ENCODE results near the gene KLHL3. TPM values are rescaled to one million over a fixed set of nuclear protein-coding genes. Genes with fewer than 3 reads are reported as not detected.
A peak's percentile ranks its signal among the peaks of the same experiment; 100 is the strongest.

The KLHL3 gene
- total RNA-seq, 1 donor from 2014 or later = 8.9 TPM

DNA sequence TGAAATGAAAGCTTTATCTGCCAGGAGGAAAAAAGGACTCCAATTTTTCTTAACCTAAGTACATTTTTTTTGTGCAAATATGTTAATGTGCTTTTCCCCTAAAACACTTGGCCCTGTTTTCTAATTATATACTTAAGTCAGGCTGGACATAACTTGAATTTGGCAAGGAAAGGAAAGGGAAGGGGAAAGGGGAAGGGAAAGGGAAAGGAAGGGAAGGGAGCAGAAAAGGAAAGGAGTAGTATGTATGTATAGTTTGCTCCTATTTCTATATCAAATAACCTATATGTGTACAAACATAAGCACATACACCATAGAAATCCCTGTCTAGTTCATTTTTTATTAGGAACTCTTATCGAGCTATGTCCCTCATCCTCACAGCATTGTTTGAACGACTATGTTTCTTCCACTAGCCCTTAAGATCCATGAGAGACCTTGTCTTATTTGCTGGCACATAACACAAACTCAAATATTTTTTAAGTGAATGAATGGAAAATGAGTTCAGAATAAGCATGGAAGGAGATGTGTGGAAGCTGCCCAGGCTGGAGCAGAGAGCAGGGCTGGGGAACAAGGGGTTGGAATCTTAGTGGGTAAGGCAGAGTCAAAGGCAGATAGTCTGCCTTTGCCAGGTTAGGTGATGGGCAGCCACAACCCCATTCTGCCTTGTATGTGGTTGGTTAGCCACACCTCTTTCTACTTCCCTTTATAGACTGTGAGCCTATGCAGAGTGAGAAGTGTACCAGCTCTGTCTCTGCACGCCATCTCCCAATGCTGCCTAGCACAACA is 70.0 kb downstream of the KLHL3 start:
- Histone ChIP-seq H3K9me3 (ENCODE audit: insufficient read depth, low read depth, low read length) (no peaks in the 10 kb centered on the region), H3K27ac (ENCODE audit: low read depth, low read length) (no peak overlapping the region), H3K79me2 (ENCODE audit: insufficient read depth, low read length) (no peaks in the 10 kb centered on the region), H3K27me3 (ENCODE audit: insufficient read depth, low read length) (no peaks in the 10 kb centered on the region), H3K9ac (ENCODE audit: low read length) (no peak overlapping the region), H3K4me1 (ENCODE audit: insufficient read depth, low read length) (no peaks in the 10 kb centered on the region), H3K4me2 (ENCODE audit: low read length) (peak overlapping the region; percentile 0), H4K20me1 (ENCODE audit: insufficient read depth, low read length) (no peaks in the 10 kb centered on the region), H2AFZ (ENCODE audit: low read depth, low read length) (no peak overlapping the region), H3K36me3 (ENCODE audit: insufficient read depth, low read length) (no peaks in the 10 kb centered on the region), H3K4me3 (ENCODE audit: insufficient read depth, low read depth, low read length) (no peak overlapping the region)
- H3K9me3 Mint-ChIP-seq (ENCODE audit: unreplicated experiment) = peaks cover 3% of the 10 kb centered on the region
- no peak for FAIRE-seq
- H3K27ac Mint-ChIP-seq (ENCODE audit: unreplicated experiment) = no peak overlapping the region
- H3K4me1 Mint-ChIP-seq (ENCODE audit: low read depth, unreplicated experiment) = peaks cover 13% of the 10 kb centered on the region
- H3K27me3 Mint-ChIP-seq (ENCODE audit: low read depth, unreplicated experiment) = no peaks in the 10 kb centered on the region
- peaks cover 5% of the 10 kb centered on the region for H3K36me3 Mint-ChIP-seq (ENCODE audit: low read depth, unreplicated experiment)
- DNase-seq (ENCODE audit: low read depth) = peak; percentile 4
- no peak for TF ChIP-seq EZH2 (IDR thresholded peaks at IDR 0.05; ENCODE audit: insufficient read depth, low read length)
- H3K4me3 Mint-ChIP-seq (ENCODE audit: unreplicated experiment) = no peak overlapping the region

DNA sequence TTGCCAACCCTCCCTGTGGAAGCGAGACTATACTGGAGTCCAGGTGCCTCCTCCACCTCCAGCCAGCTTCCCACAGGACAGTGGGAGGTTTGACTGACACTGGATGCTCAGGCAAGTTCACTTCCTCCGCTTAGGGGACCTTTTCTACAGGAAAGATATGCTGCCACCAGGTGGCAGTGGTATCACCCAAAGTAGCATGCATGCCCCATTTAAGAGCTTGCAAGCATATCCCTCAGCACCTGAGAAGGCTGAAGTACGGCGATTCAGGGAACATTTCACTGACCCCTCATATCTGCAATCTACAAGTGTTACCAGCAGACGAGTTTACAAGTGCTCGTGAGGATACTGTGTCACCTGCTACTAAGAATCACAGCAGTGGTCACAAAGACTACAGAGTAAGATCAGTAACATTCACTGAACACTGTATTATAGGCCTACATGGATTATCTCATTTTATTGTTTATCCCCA is 75.5 kb downstream of the KLHL3 start:
- Histone ChIP-seq H3K4me3 (ENCODE audit: insufficient read depth, low read depth, low read length) (no peak overlapping the region), H3K4me1 (ENCODE audit: insufficient read depth, low read length) (no peaks in the 10 kb centered on the region), H3K27me3 (ENCODE audit: insufficient read depth, low read length) (no peaks in the 10 kb centered on the region), H3K9ac (ENCODE audit: low read length) (no peak overlapping the region), H3K36me3 (ENCODE audit: insufficient read depth, low read length) (no peaks in the 10 kb centered on the region), H3K27ac (ENCODE audit: low read depth, low read length) (no peak overlapping the region), H3K79me2 (ENCODE audit: insufficient read depth, low read length) (no peaks in the 10 kb centered on the region), H4K20me1 (ENCODE audit: insufficient read depth, low read length) (no peaks in the 10 kb centered on the region), H3K9me3 (ENCODE audit: insufficient read depth, low read depth, low read length) (no peaks in the 10 kb centered on the region), H3K4me2 (ENCODE audit: low read length) (no peak overlapping the region), H2AFZ (ENCODE audit: low read depth, low read length) (peak overlapping the region; percentile 69)
- TF ChIP-seq EZH2 (IDR thresholded peaks at IDR 0.05; ENCODE audit: insufficient read depth, low read length) = no peak
- TF ChIP-seq, protein P1, sequence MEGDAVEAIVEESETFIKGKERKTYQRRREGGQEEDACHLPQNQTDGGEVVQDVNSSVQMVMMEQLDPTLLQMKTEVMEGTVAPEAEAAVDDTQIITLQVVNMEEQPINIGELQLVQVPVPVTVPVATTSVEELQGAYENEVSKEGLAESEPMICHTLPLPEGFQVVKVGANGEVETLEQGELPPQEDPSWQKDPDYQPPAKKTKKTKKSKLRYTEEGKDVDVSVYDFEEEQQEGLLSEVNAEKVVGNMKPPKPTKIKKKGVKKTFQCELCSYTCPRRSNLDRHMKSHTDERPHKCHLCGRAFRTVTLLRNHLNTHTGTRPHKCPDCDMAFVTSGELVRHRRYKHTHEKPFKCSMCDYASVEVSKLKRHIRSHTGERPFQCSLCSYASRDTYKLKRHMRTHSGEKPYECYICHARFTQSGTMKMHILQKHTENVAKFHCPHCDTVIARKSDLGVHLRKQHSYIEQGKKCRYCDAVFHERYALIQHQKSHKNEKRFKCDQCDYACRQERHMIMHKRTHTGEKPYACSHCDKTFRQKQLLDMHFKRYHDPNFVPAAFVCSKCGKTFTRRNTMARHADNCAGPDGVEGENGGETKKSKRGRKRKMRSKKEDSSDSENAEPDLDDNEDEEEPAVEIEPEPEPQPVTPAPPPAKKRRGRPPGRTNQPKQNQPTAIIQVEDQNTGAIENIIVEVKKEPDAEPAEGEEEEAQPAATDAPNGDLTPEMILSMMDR (IDR thresholded peaks at IDR 0.05; ENCODE audit: insufficient read depth, low read depth, low read length) = peak; percentile 72
- H3K36me3 Mint-ChIP-seq (ENCODE audit: low read depth, unreplicated experiment) = peaks cover 10% of the 10 kb centered on the region
- H3K27ac Mint-ChIP-seq (ENCODE audit: unreplicated experiment) = no peak overlapping the region
- H3K4me1 Mint-ChIP-seq (ENCODE audit: low read depth, unreplicated experiment) = no peaks in the 10 kb centered on the region
- peak; percentile 88 for FAIRE-seq
- H3K9me3 Mint-ChIP-seq (ENCODE audit: unreplicated experiment) = no peaks in the 10 kb centered on the region
- no peaks in the 10 kb centered on the region for H3K27me3 Mint-ChIP-seq (ENCODE audit: low read depth, unreplicated experiment)
- H3K4me3 Mint-ChIP-seq (ENCODE audit: unreplicated experiment) = no peak overlapping the region
- DNase-seq (ENCODE audit: low read depth) = peak; percentile 55

DNA sequence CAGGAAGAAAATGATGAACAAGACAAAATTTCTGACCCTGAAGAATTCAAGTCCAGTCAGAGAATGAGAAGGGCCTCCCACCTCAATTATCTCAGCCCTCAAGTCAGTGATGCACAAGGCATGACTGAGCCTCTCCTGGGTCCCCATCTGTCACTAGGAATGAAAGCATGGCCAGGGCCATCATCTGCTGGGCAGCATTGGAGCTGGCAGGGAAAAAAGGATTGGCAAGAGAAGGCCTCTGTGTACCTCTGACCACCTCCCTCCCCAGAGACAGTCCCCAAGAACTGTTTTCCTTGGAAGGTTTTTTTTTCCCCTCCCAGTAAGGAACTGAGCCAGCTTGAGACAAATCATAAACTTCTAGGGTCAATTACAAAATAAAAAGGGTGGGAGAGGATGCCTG is 76.7 kb downstream of the KLHL3 start:
- no peak overlapping the region for H3K4me3 Mint-ChIP-seq (ENCODE audit: unreplicated experiment)
- TF ChIP-seq, protein P1 (IDR thresholded peaks at IDR 0.05; ENCODE audit: insufficient read depth, low read depth, low read length) = no peak

More for the DNA sequence above, 76.7 kb downstream of the KLHL3 start:
- H3K27me3 Mint-ChIP-seq (ENCODE audit: low read depth, unreplicated experiment) = no peaks in the 10 kb centered on the region
- Histone ChIP-seq H3K27ac (ENCODE audit: low read depth, low read length) (no peak overlapping the region), H3K9me3 (ENCODE audit: insufficient read depth, low read depth, low read length) (no peaks in the 10 kb centered on the region), H3K9ac (ENCODE audit: low read length) (no peak overlapping the region), H3K27me3 (ENCODE audit: insufficient read depth, low read length) (no peaks in the 10 kb centered on the region), H4K20me1 (ENCODE audit: insufficient read depth, low read length) (no peaks in the 10 kb centered on the region), H3K36me3 (ENCODE audit: insufficient read depth, low read length) (no peaks in the 10 kb centered on the region), H3K79me2 (ENCODE audit: insufficient read depth, low read length) (no peaks in the 10 kb centered on the region), H3K4me3 (ENCODE audit: insufficient read depth, low read depth, low read length) (no peak overlapping the region), H2AFZ (ENCODE audit: low read depth, low read length) (no peak overlapping the region), H3K4me1 (ENCODE audit: insufficient read depth, low read length) (no peaks in the 10 kb centered on the region), H3K4me2 (ENCODE audit: low read length) (no peak overlapping the region)
- no peak for DNase-seq (ENCODE audit: low read depth)
- no peak for FAIRE-seq
- no peaks in the 10 kb centered on the region for H3K9me3 Mint-ChIP-seq (ENCODE audit: unreplicated experiment)
- H3K27ac Mint-ChIP-seq (ENCODE audit: unreplicated experiment) = no peak overlapping the region
- peaks cover 10% of the 10 kb centered on the region for H3K36me3 Mint-ChIP-seq (ENCODE audit: low read depth, unreplicated experiment)
- no peaks in the 10 kb centered on the region for H3K4me1 Mint-ChIP-seq (ENCODE audit: low read depth, unreplicated experiment)

Data from astrocyte (in vitro differentiated cells and primary cell).